ENCODE data around the gene NEUROG2. TPM values are rescaled to one million over a fixed set of nuclear protein-coding genes. Genes with fewer than 3 reads are reported as not detected.
"Not testable (repeated sequence)": the region's sequence is repeated elsewhere in the genome, so short reads cannot be mapped to it uniquely, and the experiment has no call there.

The NEUROG2 gene
- total and polyA plus RNA-seq, 2 of the 4 experiments (the other 2 are of a cell fraction) = not detected

DNA sequence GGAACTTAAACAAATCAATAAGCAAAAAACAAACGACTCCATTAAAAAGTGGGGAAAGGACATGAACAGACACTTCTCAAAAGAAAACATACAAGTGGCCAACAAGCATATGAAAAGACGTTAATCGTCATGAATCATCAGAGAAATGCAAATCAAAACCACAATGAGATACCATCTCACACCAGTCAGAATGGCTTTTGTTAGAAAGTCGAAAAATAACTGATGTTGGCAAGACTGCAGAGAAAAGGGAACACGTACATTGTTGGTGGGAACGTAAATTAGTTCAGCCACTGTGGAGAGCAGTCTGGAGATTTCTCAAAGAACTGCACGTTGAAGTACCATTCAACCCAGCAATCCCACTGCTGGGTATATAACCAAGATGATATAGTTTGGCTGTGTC, 23.7 kb downstream of the NEUROG2 start:
- Histone ChIP-seq H3K9ac (ENCODE audit: low read depth, low read length) (no peak overlapping the region), H4K5ac (ENCODE audit: low read depth, low read length) (no peak overlapping the region), H2BK15ac (ENCODE audit: low read depth, low read length) (no peak overlapping the region), H4K8ac (ENCODE audit: low read depth in 2 of 2, low read length in 2 of 2) (no peak overlapping the region), H3K27me3 (ENCODE audit: control insufficient read depth, insufficient read depth, low read length) (no peaks in the 10 kb centered on the region), H4K20me1 (ENCODE audit: insufficient read depth, low read length) (no peaks in the 10 kb centered on the region), H3K4me1 (ENCODE audit: control insufficient read depth, insufficient read depth, low read length) (no peaks in the 10 kb centered on the region), H3K36me3 (ENCODE audit: control insufficient read depth, insufficient read depth, low read length) (no peaks in the 10 kb centered on the region), H3K9me3 (ENCODE audit: control insufficient read depth, insufficient read depth, low read length) (0 out of 2 replicates have a peak, but pooled peaks cover 2% of the 10 kb centered on the region), H3K18ac (ENCODE audit: low read depth, low read length) (no peak overlapping the region), H3K14ac (replicated peaks; ENCODE audit: low read depth, low read length) (no peak overlapping the region), H3K4me3 (ENCODE audit: insufficient read depth, low read depth, low read length) (no peak overlapping the region), H3K56ac (ENCODE audit: extremely low read depth, insufficient read depth, low read length) (no peak overlapping the region), H2AK5ac (ENCODE audit: low read depth, low read length) (no peak overlapping the region), H2BK120ac (ENCODE audit: low read depth, low read length) (no peak overlapping the region), H2AK9ac (replicated peaks; ENCODE audit: low read depth, low read length, poor library complexity) (no peak overlapping the region), H3K4ac (ENCODE audit: low read depth, low read length) (no peak overlapping the region), H2BK5ac (ENCODE audit: low read depth, low read length, poor library complexity, severe bottlenecking) (no peak overlapping the region), H2BK20ac (ENCODE audit: low read depth, low read length) (no peak overlapping the region), H4K91ac (ENCODE audit: insufficient read depth, low read depth, low read length) (no peak overlapping the region), H2AFZ (replicated peaks; ENCODE audit: low read length, poor library complexity) (no peak overlapping the region), H3K23ac (ENCODE audit: low read depth, low read length) (no peak overlapping the region), H3K9me1 (ENCODE audit: insufficient read depth, low read length) (no peaks in the 10 kb centered on the region), H3K4me2 (ENCODE audit: low read depth, low read length) (no peak overlapping the region), H3K79me1 (ENCODE audit: low read depth in 1 of 2, low read length in 2 of 2) (no peaks in the 10 kb centered on the region), H3K27ac (ENCODE audit: insufficient read depth, low read length) (no peak overlapping the region)
- TF ChIP-seq MXI1 (IDR thresholded peaks at IDR 0.05; ENCODE audit: borderline replicate concordance, low read depth, low read length) (no peak), MAZ (IDR thresholded peaks at IDR 0.05; ENCODE audit: borderline replicate concordance, low read depth, low read length) (no peak), POLR2A (IDR thresholded peaks at IDR 0.05; ENCODE audit: low read depth, low read length) (no peak), MAFK (IDR thresholded peaks at IDR 0.05; ENCODE audit: low read depth, low read length) (no peak), RAD21 (IDR thresholded peaks at IDR 0.05; ENCODE audit: low read length) (no peak), RFX5 (IDR thresholded peaks at IDR 0.05; ENCODE audit: low read depth, low read length) (no peak)
- TF ChIP-seq, protein P1, sequence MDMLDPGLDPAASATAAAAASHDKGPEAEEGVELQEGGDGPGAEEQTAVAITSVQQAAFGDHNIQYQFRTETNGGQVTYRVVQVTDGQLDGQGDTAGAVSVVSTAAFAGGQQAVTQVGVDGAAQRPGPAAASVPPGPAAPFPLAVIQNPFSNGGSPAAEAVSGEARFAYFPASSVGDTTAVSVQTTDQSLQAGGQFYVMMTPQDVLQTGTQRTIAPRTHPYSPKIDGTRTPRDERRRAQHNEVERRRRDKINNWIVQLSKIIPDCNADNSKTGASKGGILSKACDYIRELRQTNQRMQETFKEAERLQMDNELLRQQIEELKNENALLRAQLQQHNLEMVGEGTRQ (IDR thresholded peaks at IDR 0.05; ENCODE audit: low read depth, low read length) = no peak
- ChIA-PET CTCF (no interaction called here), POLR2A (ENCODE audit: unreplicated experiment) (no interaction called here)
- no CpG with 5 or more reads among the region's 7 CpGs for WGBS, 2 experiments (ENCODE audit: extremely low coverage in 2 of 2, insufficient read length in 1 of 2)
- DNase-seq (no peak), ATAC-seq (ENCODE audit: low read depth) (no peak)
- in situ Hi-C loops (cut with MboI; ENCODE audit: low sequenced_read_pairs) = no loop called here
- dilution Hi-C loops (cut with HindIII; ENCODE audit: low sequenced_read_pairs, unreplicated experiment) = no loop called here
- BruUV-seq (replicated peaks) = no TSS peak
- intact Hi-C loops (cut with micrococcal nuclease) = no loop called here

DNA sequence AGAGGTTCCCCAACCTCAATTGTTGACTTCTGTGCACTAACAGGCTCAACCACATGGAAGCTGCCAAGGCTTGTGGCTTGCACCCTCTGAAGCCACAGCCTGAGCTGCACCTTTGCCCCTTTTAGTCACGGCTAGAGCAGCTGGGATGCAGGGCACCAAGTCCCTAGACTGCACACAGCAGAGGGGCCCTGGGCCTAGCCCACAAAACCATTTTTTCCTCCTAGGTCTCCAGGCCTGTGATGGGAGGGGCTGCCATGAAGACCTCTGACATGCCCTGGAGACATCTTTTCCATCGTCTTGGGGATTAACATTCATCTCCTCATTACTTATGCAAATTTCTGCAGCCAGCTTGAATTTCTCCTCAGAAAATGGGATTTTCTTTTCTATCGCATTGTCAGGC, 25.2 kb downstream of the NEUROG2 start:
- H3K79me1 ChIP-seq (ENCODE audit: low read depth in 1 of 2, low read length in 2 of 2); H4K5ac ChIP-seq (ENCODE audit: low read depth, low read length); ATAC-seq (ENCODE audit: low read depth); H3K18ac ChIP-seq (ENCODE audit: low read depth, low read length); H2AK9ac ChIP-seq (replicated peaks; ENCODE audit: low read depth, low read length, poor library complexity); H2BK15ac ChIP-seq (ENCODE audit: low read depth, low read length); dilution Hi-C loops (cut with HindIII; ENCODE audit: low sequenced_read_pairs, unreplicated experiment); H3K14ac ChIP-seq (replicated peaks; ENCODE audit: low read depth, low read length); DNase-seq; POLR2A ChIA-PET (ENCODE audit: unreplicated experiment); H3K9ac ChIP-seq (ENCODE audit: low read depth, low read length); H2AFZ ChIP-seq (replicated peaks; ENCODE audit: low read length, poor library complexity); H3K9me1 ChIP-seq (ENCODE audit: insufficient read depth, low read length); H3K9me3 ChIP-seq (ENCODE audit: control insufficient read depth, insufficient read depth, low read length); H4K8ac ChIP-seq (ENCODE audit: low read depth in 2 of 2, low read length in 2 of 2); H4K91ac ChIP-seq (ENCODE audit: insufficient read depth, low read depth, low read length); H3K27ac ChIP-seq (ENCODE audit: insufficient read depth, low read length); H3K36me3 ChIP-seq (ENCODE audit: control insufficient read depth, insufficient read depth, low read length); H2BK5ac ChIP-seq (ENCODE audit: low read depth, low read length, poor library complexity, severe bottlenecking); CTCF ChIA-PET; H3K4me1 ChIP-seq (ENCODE audit: control insufficient read depth, insufficient read depth, low read length); in situ Hi-C loops (cut with MboI; ENCODE audit: low sequenced_read_pairs); H3K4ac ChIP-seq (ENCODE audit: low read depth, low read length); H3K27me3 ChIP-seq (ENCODE audit: control insufficient read depth, insufficient read depth, low read length); H2AK5ac ChIP-seq (ENCODE audit: low read depth, low read length); H4K20me1 ChIP-seq (ENCODE audit: insufficient read depth, low read length); BruUV-seq (replicated peaks); H3K4me3 ChIP-seq (ENCODE audit: insufficient read depth, low read depth, low read length); H3K56ac ChIP-seq (ENCODE audit: extremely low read depth, insufficient read depth, low read length); H3K23ac ChIP-seq (ENCODE audit: low read depth, low read length); H3K4me2 ChIP-seq (ENCODE audit: low read depth, low read length); H2BK120ac ChIP-seq (ENCODE audit: low read depth, low read length); intact Hi-C loops (cut with micrococcal nuclease); H2BK20ac ChIP-seq (ENCODE audit: low read depth, low read length): not testable (repeated sequence)
- WGBS, 2 experiments (ENCODE audit: extremely low coverage in 2 of 2, insufficient read length in 1 of 2) = 50% methylated on average over 2 of the region's 3 CpGs; no CpG with 5 or more reads in 1 of the 2 experiments

All from IMR-90 (cell line).